ENCODE data around the gene CLTCL1. TPM values are rescaled to one million over a fixed set of nuclear protein-coding genes. Genes with fewer than 3 reads are reported as not detected.
A peak's percentile ranks its signal among the peaks of the same experiment; 100 is the strongest.

The CLTCL1 gene
- total and polyA plus RNA-seq, 11 donors, result 4.6 to 20.9 (median 10.2) TPM

- WGBS, 4 donors, result 5 to 7% (median 5%) methylated on average over 34 to 58 of the region's 58 CpGs
- intact Hi-C loops (cut with DNase I), result no loop called here
- Histone ChIP-seq H3K9me3 (peaks cover 0 to 5% (median 0%) of the 10 kb centered on the region in 12 donors), H3K4me1 (peaks cover 11 to 50% (median 37%) of the 10 kb centered on the region in 12 donors), H3K27me3 (peaks cover 8 to 48% (median 32%) of the 10 kb centered on the region in 9 donors), H3K36me3 (no peaks in the 10 kb centered on the region), H3K4me3 (peak overlapping the region in 11 of 12 donors; percentile 1 to 46 (median 32)), H3K27ac (no peak overlapping the region)
- DNase-seq (no peak), ATAC-seq (no peak)
- TF ChIP-seq POLR2A (IDR thresholded peaks at IDR 0.05) (no peak), CTCF (IDR thresholded peaks at IDR 0.05) (no peak)
Observed at GRCh38 chr22:19169002-19169946, 122.2 kb downstream of the CLTCL1 start.

GRCh38 chr22:19168088-19168890 lies 123.2 kb downstream of the CLTCL1 start:
- H3K27me3 ChIP-seq, result peaks cover 8 to 57% (median 34%) of the 10 kb centered on the region in 9 donors
- peaks cover 0 to 7% (median 0%) of the 10 kb centered on the region in 12 donors for H3K9me3 ChIP-seq
- no peak for TF ChIP-seq POLR2A (IDR thresholded peaks at IDR 0.05)
- no peak for TF ChIP-seq CTCF (IDR thresholded peaks at IDR 0.05)
- WGBS, 4 donors, result 72 to 78% (median 76%) methylated on average over 17 of the region's 17 CpGs
- intact Hi-C loops (cut with DNase I), result no loop called here
- H3K4me3 ChIP-seq, result no peak overlapping the region
- no peaks in the 10 kb centered on the region for H3K36me3 ChIP-seq
- ATAC-seq (no peak), DNase-seq (no peak)
- H3K27ac ChIP-seq, result no peak overlapping the region
- H3K4me1 ChIP-seq, result peaks cover 8 to 41% (median 28%) of the 10 kb centered on the region in 12 donors

GRCh38 chr22:19167106-19167869 lies 124.2 kb downstream of the CLTCL1 start:
- H3K36me3 ChIP-seq, result no peaks in the 10 kb centered on the region
- DNase-seq (no peak), ATAC-seq (no peak)
- intact Hi-C loops (cut with DNase I), result no loop called here
- peaks cover 8 to 60% (median 34%) of the 10 kb centered on the region in 9 donors for H3K27me3 ChIP-seq
- WGBS, 4 donors, result 70 to 78% (median 73%) methylated on average over 8 to 13 of the region's 13 CpGs
- no peak overlapping the region for H3K4me3 ChIP-seq
- H3K9me3 ChIP-seq, result peaks cover 0 to 7% (median 0%) of the 10 kb centered on the region in 12 donors
- TF ChIP-seq POLR2A (IDR thresholded peaks at IDR 0.05) (no peak), CTCF (IDR thresholded peaks at IDR 0.05) (no peak)
- peaks cover 1 to 30% (median 19%) of the 10 kb centered on the region in 12 donors for H3K4me1 ChIP-seq
- H3K27ac ChIP-seq, result no peak overlapping the region

All from heart left ventricle (tissue), 16 donors.